COR-L47 (cell line): ENCODE results near the gene SMYD3.
"Not testable (repeated sequence)": the region's sequence is repeated elsewhere in the genome, so short reads cannot be mapped to it uniquely, and the experiment has no call there.

ENCODE experiments used
- DNase-seq: peaks from one replicate; lab custom pipeline; 2025; lab: John Stamatoyannopoulos, UW

SMYD3 gene

DNA sequence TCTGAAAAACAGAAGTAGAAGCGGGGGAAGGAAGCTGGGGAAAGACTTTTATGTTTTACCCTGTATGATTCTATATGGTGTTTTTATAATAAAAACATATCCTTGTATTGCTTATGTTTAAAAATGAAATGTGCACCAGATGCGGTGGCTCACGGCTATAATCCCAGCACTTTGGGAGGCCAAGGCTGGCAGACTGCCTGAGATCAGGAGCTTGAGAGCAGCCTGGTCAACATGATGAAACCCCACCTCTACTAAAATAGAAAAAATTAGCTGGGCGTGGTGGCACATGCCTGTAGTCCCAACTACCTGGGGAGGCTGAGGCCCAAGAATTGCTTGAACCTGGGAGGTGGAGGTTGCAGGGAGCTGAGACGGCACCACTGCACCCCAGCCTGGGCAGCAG is 155.4 kb downstream of the SMYD3 start:
- no peak for DNase-seq

DNA sequence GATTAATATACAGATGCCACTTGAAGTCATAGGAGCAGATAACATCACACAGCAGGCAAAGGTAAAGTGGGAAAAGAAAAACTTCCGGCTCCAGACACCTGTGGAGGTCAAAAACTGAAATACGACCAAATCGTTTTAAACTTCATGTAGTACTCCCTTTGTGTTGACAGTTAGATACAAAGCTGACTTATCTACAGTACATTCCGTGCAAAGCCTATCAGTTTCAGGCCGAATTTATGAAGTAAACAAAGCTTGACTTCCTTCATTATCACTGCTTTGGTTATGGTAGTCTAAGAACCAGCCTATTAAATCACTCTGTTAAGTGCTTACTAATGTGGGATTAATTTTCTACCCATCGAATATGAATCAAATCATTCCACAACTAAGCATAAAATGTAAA is 156.3 kb downstream of the SMYD3 start:
- DNase-seq = no peak

DNA sequence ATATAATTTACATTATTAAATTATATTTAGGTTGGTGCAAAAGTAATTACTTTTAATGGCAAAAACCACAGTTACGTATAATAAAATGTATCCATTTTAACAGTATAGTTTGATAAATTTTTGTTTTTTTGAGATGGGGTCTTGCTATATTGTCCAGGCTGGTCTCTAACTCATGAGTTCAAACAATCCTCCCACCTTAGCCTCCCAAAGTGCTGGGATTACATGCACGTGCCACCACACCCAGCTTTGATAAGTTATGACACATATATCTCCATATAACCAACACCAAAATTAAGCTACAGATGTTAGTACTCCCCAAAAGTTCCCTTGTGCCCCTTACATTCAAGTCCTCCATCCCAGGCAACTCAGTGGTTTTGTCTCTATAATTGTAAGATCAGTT is 163.1 kb downstream of the SMYD3 start:
- DNase-seq = no peak

DNA sequence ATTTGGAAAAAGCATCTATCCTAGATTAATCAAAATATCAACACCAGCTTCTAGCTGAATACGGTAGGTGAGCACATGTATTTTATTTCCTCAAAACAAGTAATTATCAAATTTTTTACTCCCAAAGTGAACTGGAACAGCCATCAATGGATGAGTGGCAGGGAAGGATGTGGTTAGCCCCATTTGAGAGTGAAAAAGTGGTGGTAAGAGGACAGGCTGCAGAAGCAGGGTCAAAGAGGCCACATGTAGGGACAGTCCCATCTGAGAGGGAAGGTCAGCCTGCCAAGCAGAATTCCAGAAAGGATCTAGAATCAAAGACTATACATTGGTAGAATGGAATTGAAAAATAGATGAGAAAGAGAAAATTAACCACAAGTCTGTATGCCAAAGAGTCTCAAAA is 163.8 kb downstream of the SMYD3 start:
- no peak for DNase-seq

DNA sequence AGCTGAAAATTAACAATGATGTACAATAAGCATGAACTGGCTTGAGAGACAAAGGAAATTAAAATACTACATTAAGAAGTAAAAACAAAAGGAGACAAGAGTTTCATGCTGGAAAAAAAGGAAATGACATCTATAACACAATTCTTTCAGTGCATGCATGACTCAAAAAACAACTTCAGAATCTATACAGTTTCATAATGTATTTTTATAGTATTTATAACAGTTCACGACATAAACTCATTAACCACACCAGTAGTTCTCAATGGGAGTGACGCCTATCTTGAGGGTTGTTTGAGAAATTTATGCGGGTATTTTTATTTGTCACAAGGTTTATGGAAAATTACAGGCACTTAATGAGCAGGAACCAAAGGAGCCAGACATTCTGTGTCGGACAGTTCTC is 168.5 kb downstream of the SMYD3 start:
- no peak for DNase-seq

DNA sequence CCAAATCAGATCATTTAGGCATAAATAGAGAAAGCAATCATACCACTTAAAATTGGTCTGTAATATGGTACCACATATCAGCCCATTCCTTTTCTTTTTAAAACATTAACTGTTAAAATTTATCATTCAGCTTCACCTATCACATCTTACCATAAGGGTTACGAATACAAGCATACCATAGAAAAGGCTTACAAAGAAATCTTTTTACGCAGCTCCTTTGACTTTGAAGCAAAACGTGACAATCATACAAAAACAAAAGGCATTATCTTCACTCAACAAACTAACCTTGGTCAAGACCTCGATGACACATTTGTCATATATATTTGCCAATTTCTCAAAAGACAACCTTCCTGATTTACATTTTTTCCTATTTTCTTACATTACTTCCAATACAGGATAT is 169.0 kb downstream of the SMYD3 start:
- DNase-seq = no peak

DNA sequence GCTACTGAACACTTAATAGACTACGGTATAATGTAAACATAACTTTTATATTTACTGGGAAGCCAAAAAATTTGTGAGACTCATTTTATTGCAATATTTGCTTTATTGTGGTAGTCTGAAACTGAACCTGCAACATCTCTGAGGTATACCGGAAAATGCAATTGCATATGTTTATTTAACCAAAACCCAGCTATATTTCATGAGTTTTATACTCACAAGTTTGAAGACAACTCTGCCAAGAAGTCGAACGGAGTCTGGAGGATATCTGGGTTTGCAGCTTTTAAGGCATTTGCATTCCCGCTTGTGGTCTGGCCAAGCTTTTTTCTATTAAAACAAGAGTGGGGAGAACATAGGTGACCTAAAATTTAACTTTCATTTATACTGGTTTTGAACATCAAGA is 171.9 kb downstream of the SMYD3 start:
- DNase-seq = no peak

DNA sequence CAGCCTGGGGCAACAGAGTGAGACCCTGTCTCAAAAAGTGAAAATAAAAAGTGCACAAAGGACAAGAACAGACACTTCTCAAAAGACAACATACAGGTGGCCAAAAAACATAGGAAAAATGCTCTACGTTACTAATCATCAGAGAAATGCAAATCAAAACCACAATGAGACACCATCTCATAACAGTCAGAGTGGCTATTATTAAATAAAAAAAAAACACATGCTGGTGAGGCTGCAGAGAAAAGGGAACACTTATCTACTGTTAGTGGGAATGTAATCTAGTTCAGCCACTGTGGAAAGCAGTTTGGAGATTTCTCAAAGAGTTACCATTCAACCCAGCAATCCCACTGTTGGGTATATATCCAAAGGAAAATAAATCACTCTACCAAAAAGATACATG is 173.2 kb downstream of the SMYD3 start:
- DNase-seq = no peak

DNA sequence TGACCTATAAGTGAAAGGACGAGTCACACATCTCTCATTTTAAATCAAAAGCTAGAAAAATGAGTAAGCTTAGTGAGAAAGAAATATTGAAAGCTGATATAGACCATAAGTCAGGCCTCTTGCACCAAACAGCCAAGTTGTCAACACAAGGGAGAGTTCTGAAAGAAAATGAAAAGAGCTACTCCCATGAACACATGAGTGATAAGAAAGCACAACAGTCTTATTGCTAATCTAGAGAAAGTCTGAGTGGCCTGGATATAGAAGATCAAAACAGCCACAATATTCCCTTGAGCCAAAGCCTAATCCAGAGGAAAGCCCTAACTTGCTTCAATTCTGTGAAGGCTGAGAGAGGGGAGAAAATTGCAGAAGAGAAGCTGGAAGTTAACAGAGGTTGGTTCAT is 175.0 kb downstream of the SMYD3 start:
- no peak for DNase-seq

DNA sequence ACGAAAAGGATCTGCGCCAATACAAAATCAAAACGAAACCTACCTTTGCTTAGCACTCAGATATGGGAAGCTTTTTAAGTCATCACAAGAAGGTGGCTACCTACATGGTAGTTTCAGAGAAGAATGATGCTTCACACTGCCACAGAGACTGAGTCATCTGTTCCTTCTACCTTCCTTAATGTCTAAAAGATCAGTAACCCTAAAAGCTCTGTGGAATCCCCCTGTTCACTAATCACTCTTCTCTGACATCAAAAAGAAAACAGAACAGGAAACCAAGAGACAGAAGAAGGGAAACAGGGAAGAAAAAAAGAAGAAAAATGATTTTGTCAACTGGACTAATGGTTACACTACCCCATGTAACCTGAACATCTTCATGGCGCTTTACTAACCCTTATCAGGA is 177.2 kb downstream of the SMYD3 start:
- no peak for DNase-seq

DNA sequence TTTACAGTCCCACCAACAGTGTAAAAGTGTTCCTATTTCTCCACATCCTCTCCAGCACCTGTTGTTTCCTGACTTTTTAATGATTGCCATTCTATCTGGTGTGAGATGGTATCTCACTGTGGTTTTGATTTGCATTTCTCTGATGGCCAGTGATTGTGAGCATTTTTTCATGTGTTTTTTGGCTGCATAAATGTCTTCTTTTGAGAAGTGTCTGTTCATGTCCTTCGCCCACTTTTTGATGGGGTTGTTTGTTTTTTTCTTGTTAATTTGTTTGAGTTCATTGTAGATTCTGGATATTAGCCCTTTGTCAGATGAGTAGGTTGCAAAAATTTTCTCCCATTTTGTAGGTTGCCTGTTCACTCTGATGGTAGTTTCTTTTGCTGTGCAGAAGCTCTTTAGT is 177.8 kb downstream of the SMYD3 start:
- DNase-seq = not testable (repeated sequence)

DNA sequence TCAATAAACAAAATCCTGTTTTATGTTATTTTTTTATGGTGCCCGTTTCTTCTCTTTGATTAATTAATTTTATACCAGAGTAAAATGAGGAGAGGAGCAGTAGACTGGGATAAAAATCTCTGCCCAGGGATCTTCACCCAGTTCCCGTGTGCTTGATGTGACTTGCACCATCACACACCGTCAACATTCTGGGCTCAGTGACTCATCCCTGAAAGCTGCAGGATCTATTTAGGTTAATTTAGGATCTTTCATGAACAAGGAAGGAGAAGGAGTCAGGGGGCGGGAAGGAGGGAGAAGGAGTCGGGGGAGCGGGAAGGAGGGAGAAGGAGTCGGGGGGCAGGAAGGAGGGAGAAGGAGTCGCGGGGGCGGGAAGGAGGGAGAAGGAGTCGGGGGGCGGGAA is 182.4 kb downstream of the SMYD3 start:
- no peak for DNase-seq

DNA sequence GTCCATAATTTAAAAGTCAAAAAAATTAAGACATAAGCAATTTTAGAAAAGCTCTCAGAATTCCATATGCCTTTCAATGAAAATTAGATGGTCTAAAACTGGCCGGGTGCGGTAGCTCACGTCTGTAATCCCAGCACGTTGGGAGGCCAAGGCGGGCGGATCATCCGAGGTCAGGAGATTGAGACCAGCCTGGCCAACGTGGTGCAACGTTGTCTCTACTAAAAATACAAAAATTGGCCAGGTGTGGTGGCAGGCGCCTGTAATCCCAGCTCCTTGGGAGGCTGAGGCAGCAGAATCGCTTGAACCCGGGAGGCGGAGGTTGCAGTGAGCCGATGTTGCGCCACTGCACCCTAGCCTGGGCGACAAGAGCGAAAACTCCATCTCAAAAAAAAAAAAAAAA is 183.0 kb downstream of the SMYD3 start:
- not testable (repeated sequence) for DNase-seq

DNA sequence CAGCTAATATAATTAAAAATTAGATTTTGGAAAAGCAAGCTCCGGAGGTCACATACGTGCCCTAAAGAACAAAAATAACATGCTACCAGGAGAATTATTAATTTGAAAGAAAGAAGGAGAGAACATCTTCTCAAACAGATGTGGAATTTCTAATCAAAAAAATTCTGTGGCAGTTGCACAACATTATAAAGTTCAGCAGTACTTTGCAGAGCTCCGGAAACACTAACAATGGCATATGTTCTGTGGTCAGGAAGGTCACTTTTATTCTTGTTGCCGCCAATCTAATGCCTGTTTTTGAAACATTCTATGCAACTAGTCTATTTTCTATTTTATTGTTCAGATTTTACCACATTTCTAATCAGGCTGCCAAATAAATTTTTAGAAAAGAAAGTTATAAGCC is 186.8 kb downstream of the SMYD3 start:
- no peak for DNase-seq

DNA sequence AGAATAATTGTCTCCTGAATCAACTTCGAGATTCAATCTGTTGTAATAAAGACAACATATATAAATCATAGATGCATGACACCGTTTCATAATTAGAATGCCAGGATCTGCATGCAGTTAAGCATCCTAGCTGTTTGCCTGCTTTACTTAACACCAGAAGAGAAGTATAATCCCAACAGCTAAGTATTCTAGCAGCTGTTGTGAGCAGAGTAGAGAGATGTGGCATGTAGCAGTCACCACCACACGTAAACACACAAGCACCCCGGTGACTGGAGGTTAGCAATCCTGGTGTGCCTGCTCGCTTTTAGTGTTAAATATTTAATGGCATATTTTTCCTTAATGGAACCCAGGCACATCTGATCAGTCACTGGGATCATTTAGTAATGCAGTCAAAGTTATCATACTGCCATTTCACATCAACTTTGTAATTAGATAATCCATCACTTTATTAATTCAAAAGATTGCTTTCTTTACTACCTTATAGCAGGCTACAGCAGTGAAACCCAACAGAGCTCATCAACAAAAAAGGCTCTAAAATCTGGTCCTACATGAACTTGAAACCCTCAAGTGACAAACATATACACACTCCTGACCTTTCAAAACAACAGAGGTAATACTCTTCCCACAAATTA is 187.9 kb downstream of the SMYD3 start:
- DNase-seq = no peak

DNA sequence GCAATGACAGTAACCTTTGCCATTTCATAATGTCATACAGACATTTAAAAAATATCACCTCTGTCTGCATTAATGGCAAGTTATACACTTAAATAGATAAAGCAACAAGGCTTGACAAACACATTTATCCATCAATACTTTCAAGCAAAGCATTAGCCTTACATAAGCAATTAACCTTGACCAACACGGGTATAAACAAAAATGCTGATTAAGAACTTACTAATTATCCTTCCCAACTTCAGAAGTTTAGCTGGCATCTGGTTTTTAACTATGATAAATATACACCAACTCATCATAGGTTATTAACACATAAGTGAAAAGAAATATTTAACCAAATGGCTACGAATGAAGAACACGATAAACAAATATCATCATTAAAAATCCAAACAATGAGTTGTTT is 188.5 kb downstream of the SMYD3 start:
- DNase-seq = no peak

DNA sequence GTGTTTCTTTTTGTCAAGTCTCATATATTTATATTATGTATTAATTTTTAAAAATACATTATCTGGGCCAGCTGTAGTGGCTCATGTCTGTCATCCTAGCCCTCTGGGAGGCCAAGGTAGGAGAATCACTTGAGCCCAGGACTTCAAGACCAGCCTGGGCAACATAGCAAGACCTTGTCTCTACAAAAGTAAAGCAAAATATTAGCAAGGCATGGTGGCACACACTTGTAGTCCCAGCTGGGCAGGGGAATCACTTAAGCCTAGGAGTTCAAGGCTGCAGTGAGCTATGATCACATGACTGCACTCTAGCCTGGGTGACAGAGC is 189.1 kb downstream of the SMYD3 start:
- DNase-seq = no peak

DNA sequence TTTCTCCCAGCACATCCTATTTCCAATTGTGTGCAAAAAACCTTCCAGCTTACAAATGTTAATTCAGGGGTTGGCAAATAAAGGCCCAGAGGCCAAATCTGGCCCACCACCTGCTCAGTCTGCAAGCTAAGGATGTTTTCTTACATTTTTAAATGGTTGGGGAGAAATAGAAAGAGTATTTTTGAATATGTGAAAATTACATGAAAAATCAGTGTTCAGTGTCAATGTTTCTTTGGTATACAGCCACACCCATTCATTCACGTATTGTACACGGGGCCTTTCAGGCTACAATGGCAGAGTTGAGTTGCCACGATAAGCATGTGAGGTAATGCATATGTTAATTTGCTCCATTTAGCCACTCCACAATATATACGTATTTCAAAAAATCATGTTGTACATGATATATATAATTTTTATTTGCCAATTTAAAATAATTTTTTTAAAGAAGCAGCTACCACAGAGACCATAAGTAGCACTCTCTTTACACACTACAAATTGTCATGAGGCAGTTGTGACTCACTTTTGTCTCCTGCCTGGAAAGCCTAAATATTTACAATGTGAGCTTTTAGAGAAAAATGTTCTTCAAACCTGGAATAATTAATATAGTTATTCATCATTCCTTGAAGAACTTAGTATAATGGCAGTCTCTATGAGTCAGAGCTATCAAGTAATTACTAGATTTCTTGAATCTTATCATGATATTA is 189.6 kb downstream of the SMYD3 start:
- no peak for DNase-seq

DNA sequence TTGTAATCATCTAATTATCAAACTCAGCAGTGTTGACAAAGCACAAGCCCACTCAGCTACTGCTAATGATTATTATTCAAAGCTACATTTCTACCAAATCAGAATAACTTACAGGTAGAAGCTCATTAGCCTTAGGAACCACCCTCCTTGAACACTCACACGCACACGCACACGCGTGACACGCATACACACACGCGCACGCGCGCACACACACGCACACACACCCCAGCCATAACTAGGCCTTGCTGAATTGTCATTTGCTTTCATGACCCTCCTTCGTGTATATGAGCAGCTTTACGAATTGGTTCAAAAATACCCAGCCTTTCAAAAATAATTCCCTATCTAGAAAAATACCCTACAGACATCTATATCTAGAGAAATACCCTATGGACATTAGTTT is 195.6 kb downstream of the SMYD3 start:
- DNase-seq = no peak

DNA sequence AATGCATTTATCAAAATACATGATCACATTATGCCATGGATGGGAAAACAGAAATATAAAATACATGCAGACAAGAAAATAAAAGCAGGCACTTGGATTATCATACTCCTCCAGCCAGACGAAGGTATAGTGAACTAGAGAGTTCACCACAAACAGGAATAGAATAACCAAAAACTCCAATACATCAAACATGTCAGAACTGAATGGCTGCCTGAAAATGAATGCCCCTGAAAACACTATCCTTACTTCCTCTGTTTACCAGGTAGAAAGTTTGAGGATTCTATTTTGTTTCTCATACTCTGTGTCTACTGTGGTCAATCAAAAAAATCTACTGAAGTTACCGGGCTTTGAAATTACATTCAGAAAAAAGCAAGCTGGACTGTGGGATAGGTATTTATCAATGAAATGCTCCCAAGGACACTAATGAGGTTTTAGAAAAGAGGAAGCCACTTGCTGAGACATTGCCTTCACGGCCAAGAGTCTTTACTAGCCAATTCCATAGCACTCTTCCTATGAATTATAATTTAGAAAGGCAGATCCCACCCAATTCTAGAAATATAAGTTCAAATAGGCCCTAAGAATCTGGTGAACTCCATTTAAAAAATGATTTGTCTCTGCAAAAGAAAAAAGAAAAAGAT is 197.7 kb downstream of the SMYD3 start:
- DNase-seq = no peak

DNA sequence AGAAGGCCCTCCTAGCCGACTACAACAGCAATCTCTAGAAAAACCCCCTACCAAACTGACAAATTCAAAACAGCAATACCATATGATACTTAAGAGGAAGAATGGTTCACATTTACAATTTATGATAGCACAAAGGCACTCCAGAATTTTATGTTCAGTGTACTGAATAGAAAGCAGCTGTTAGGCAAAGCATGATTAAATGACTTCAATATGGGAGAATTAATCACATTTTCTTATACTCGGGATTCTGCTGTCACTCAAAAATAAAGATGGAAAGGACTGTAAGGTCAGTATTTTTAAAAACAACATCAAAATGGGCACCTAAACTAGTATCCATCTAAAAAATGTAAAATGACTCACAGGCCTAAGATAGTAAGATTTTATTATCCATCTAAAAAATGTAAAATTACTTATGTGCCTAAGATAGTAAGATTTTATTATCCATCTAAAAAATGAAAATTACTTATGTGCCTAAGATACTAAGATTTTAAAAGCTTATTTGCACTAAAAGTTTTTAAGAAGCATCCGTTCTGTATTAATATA is 198.5 kb downstream of the SMYD3 start:
- no peak for DNase-seq

DNA sequence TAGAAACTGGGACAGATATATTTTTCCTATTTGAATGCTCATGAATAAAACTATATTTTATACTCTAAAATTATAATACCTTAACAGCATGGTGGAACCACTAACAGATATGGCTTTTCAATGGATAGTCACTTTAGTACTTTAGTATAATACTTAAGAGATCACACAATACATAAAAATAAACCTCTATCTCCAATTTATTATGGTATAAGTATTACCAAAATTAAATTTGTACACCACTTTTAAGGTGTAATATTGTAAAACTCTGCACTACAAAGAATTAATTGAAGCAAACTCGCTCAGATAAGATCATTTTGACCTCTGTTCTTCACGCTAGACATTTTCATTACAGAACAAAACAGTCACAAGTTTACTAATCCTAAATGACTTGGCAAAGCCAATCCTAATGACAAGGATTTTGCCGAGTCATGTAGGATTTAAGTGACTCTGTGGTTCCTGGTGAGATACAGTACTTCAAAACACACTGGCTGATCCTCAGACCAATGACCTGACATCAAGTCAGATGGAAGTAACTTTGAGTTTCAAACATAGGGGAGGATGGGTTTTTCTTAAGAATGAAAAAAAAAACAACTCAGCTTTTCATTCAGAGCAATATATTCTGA is 200.6 kb downstream of the SMYD3 start:
- DNase-seq = no peak
